ENCODE results near the gene GMPR.

Gene GMPR

GRCh38 chr6:16302721-16303552 lies 64.5 kb downstream of the GMPR start:
- no peak for DNase-seq (ENCODE audit: low spot score)

DNA sequence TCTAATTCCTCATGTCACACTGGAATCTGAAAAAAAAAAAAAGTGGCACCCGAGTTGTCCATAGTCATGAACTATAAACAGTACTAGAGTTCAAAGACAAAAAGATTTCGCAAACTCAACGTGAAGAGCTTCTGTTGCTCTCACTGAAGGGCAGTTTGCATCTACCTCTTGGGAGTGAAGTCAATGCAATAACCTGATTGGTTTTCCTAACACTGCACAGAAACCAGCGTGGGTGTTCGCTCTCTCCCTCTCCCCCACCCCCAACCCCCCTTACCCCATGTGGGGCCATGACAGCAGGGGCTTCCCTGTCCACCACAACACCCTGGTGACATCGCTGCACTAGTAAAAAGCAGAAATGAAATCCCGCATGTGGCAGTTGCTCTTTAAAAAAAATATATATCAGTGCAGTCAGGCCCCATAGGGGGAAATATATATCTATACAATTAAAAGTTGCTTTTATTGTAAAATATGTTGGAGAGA lies 66.9 kb downstream of the GMPR start:
- no peak for DNase-seq (ENCODE audit: low spot score)

GRCh38 chr6:16305788-16306187 lies 67.4 kb downstream of the GMPR start:
- no peak for DNase-seq (ENCODE audit: low spot score)

DNA sequence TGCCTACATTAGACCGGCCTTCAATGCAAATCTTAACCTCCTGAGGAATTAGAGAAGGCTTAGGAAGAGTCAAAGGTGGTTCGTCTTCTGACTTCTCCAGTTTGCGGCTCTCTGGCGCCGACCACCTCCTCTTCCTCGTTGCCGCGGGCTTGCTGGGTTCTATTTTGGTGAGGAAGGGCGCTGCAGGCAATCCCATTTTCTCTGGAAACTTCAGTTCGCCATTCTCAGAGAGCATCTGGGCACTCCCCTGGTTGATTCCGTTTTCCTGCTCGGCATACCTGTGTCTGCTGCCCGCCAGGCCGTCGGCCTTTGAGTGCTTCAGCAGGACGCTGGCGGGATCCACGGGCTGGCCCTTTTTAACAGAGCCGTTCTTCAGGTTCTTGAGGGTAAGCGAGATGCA lies 67.9 kb downstream of the GMPR start:
- no peak for DNase-seq (ENCODE audit: low spot score)

DNA sequence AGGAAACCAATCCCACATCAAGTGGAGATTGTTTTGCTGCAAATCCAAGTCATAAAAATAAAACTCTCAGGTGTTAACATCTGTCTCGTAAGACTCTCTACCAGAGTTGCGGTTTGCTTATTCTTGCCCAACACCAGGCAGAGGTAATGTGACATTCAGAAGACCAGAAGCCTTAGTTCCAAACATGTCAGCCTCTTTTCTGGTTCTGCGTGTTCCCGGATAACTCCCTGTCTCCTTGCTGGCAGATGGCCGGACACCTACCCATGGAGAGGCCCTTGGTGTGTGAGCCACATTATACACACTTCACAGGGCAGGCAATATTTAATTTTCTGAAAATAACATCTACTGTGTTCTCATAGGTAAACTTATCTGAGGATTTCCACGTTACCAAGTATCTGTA lies 73.4 kb downstream of the GMPR start:
- no peak for DNase-seq (ENCODE audit: low spot score)

GRCh38 chr6:16313732-16314131 lies 75.3 kb downstream of the GMPR start:
- DNase-seq (ENCODE audit: low spot score) = no peak

DNA sequence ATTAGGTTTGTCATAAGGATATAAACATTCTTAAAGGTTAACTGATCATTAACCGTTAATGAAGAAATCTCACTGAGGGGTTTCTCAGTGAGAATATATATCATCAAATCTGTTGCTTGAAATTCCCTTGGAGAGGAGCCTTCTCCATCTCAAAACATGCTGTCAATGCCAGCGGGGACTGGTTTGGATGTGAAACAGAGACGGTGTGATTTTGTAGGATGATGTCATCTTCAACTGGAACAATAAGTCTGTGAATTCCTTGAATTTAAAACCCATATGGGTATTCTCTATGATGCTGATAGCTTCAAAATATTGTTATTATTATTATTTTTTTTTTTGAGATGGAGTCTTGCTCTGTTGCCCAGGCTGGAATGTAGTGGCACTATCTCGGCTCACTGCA lies 75.9 kb downstream of the GMPR start:
- no peak for DNase-seq (ENCODE audit: low spot score)

GRCh38 chr6:16316741-16317251 lies 78.4 kb downstream of the GMPR start:
- DNase-seq (ENCODE audit: low spot score) = no peak

DNA sequence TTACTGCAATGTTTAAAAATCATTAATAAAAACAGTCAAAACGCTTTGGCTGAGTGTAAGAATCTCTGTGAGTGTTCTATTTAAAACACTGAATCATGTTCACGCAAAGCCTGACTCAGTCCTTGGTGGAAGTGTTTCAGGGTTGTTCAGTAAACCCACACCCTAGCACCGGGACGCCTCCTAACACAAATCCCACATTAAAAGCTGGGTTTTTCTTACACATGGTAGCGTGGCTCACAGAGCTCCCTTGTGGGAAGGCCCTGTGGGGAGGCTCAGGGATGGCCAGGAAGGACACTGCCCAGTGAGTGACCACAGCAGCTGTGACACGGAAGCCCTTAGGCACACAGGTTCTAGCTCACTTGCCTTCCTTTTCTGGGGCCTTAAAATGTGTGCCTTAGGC lies 80.2 kb downstream of the GMPR start:
- peak; percentile 64 for DNase-seq (ENCODE audit: low spot score)

- DNase-seq (ENCODE audit: low spot score) = no peak
These were observed 80.8 kb downstream of the GMPR start for GRCh38 chr6:16318953-16319720.

- DNase-seq (ENCODE audit: low spot score) = peak; percentile 87
These were observed 81.6 kb downstream of the GMPR start for GRCh38 chr6:16319813-16320532.

- peak; percentile 58 for DNase-seq (ENCODE audit: low spot score)
These were observed 82.3 kb downstream of the GMPR start for GRCh38 chr6:16320533-16321340.

DNA sequence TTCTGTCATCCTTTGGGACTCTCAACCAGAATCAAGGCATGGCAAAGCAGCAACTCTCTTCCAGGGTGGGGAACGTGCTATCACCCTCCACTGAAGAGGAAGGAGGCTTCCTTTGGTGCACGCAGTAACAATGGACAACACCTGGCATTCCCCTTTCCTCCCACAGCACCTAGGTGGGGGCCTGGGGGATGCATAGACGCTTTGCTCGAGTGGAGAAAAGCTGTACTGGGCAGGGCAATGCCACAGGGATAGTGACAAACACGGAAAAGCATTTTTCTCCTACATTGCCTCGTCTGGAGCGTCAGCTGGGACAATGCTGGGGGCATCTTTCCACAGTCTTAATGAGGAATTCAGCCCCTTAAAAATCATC lies 82.9 kb downstream of the GMPR start:
- no peak for DNase-seq (ENCODE audit: low spot score)

DNA sequence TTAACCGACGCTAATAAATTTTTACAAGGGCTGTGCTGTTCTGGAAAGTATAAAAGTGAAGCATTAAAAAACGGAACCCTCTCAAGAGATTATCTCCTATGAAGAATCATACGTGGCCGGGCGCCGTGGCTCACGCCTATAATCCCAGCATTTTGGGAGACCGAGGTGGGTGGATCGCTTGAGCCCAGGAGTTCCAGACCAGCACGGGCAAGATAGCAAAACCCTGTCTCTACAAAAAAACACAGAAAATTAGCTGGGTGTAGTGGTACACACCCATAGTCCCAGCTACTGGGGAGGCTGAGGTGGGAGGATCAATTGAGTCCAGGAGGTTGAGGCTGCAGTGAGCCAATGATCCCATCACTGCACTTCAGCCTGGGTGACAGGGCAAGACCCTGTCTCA lies 83.4 kb downstream of the GMPR start:
- no peak for DNase-seq (ENCODE audit: low spot score)

DNA sequence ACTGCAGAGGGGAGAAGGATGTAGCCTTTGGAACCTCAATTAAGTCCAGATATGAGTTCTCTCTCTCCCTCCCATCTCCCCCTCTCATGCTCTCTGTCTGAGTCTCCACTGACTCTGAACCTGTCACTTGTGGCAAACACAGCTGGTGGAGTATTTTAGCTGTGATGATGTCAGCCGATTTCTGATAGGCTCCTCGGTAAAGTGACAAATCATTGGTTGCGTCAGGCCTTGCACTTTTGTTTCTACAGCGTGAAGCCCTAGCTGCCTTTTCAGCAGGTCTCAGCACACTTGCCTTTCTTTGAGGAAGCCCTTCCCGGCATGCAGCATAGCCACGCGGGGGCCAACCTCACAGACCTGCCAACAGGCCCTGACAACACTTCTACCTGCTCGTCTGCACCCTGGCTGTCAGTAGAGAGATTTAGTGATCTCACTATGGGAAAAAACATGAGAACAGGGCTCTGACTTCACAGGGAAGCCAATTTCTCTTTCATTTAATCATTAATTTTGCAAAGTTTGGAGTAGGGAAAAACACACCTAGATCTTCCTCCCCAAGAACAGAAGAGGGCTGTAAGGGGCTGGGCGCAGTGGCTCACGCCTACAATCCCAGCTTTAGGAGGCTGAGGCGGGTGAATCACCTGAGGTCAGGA lies 84.4 kb downstream of the GMPR start:
- peak; percentile 82 for DNase-seq (ENCODE audit: low spot score)

DNA sequence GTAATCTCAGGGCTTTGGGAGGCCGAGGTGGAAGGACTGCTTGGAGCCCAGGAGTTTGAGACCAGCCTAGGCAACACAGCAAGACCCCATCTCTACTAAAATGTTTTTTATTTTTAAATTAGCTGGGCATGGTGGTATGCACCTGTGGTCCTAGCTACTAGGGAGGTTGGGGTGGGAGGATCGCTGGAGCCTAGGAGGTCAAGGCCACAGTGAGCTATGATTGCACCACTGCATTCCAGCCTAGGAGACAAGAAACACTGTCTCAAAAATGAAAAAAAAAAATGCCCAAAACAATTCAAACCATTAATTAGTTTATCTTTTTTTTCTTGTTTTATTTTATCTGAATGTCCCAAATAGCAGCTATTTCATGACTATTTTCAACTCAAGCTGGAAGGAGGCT lies 85.8 kb downstream of the GMPR start:
- no peak for DNase-seq (ENCODE audit: low spot score)

DNA sequence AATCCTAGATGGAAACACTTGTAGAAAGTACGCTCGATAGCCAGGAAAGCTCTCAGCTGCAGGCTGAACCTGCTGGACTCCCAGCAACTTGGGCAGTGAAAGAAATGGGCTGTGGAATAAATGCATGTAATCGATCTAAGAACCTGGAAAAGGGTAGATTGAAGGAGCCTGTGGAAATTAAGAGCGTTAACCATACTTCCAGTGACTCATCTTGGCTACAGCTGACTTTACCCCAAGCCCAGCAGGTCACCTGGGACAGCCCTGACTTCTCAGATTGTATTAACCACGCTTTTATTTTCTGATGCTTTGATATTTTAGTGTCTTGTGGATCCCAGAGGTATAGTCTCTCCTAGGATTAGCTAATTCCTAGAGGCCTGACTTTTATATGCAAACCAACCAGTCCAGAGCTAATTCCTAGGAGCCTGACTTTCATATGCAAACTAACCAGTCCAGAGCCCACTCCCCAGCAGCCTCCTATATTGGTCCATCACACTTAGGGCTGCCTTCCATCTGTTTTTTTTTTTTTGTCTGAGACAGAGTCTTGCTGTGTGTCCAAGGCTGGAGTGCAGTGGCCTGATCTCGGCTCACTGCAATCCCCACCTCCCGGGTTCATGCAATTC lies 86.3 kb downstream of the GMPR start:
- no peak for DNase-seq (ENCODE audit: low spot score)

DNA sequence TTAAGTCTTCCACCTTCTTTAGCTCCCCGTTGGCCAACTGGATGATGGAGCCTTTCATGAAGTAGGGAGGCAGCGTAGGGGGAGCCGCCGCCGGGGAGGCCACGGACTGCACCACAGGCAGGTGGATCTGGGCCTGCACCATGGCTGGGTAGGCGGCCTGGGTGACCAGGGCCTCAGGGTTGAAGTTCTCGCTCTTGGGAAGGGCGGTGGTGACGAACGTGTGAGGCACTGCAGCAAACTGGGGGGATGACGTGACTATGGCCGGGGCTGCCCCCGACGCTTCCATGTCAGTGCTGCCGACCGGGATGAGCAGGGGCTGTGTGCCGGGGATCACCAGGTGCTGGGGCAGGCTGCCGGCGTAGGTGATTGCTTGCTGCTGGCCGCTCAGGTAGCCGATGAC lies 88.1 kb downstream of the GMPR start:
- DNase-seq (ENCODE audit: low spot score) = no peak

GRCh38 chr6:16326971-16327776 lies 88.8 kb downstream of the GMPR start:
- DNase-seq (ENCODE audit: low spot score) = no peak

All from putamen (tissue), 1 donor.